ENCODE results near the gene KCTD19.
A peak's percentile ranks its signal among the peaks of the same experiment; 100 is the strongest.
"Not testable (repeated sequence)": the region's sequence is repeated elsewhere in the genome, so short reads cannot be mapped to it uniquely, and the experiment has no call there.

Gene KCTD19
- 0 to 0.04 (median 0) reads per million in 3 experiments for total RNA-seq

DNA sequence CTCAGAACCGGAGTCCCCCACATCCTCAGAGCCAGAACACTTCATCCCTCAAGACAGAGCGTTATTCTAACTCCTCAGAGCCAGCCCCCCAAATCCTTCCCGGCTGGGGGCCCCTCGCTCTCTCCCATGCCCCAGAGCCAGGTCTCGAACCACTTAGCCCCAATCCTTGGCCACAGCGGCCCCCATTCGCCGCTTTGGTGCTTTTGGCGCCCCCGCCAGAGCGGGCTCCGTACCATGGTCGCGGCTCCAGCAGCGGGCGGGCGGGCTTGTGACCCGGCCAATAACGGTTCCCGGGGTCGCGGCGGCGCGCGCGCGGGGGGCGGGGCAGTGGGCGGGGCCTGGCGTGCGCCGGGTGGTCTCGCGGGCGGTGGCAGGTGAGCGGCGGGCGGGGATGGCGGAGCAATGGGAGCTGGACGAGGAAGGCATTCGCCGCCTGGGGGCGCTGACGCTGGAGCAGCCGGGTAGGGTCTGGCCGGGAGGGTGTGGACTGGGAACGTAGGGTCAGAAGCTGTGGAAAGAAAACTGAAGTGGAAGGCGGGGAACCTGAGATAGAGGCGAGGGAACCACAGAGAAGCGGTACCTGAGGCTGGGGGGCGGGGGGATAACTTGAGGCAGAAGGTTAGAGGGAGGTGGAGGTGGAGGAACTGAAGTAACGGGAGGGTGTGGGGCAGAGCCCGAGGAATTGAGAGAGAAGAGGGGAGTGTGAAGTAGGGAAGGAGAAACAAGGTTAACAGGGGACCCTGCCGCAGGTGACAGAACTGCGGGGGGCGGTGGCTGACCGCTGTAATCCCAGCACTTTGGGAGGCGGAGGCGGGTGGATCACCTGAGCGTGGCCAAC is at the start of gene KCTD19, which contains the start of gene LRRC36:
Gene KCTD19, minus strand, starts transcription at position 270 of the 838 bp plus-strand sequence. Its CDS starts 34 bp downstream, at position 236.
Gene LRRC36, plus strand, starts transcription at position 344 of the 838 bp plus-strand sequence. Its CDS starts 48 bp downstream, at position 392.
- peak; percentile 7 for DNase-seq

DNA sequence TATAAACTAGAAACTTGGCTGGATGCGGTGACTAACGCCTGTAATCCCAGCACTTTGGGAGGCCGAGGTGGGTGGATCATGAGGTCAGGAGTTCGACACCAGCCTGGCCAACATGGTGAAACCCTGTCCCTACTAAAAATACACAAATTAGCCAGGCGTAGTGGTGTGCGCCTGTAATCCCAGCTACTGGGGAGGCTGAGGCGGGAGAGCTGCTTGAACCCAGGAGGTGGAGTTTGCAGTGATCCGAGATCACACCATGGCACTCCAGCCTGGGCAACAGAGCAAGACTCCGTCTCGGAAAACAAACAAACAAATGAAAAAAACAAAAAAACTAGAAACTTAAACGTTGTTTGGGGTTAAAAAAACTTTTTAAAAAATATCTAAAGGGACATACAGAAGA is 49.5 kb upstream of the KCTD19 start:
- DNase-seq, result not testable (repeated sequence)

DNA sequence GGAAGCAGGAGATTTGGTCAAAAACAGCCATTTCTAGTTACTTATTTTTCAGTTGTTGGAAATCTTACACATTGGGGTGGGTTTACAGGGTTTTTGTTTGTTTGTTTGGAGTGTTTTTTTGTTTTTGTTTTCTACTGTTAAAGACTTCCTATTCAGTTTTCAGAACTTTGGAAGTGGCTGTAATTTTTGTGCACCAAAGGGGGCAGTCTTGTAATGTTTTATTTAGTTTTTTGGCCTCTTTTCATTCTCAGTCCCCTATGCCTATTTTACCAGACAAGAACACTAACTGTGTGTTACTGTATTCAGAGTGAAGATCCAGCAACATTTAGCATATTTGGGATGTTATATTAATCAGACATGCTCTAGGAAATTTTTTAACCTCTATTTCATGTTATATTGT is 46.1 kb upstream of the KCTD19 start:
- DNase-seq, result no peak

DNA sequence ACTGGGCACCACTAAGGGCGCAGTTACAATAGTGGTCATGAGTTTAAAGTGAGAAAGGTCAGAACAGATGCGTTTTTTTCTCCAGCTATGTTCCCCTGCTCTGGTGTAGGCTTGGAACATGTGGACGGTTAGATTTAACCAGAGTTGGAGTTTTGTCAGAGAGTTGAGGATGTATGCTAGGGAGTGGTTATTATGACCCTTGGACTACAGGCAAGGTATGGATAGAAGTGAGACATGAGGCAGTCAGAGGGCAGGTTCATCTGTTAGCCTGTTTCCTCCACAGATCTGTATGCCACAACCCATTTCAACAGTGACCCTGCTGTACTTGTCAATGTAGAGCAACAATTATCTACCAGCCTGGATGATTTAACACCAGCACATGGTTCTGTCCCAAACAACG is 44.1 kb upstream of the KCTD19 start:
- no peak for DNase-seq

DNA sequence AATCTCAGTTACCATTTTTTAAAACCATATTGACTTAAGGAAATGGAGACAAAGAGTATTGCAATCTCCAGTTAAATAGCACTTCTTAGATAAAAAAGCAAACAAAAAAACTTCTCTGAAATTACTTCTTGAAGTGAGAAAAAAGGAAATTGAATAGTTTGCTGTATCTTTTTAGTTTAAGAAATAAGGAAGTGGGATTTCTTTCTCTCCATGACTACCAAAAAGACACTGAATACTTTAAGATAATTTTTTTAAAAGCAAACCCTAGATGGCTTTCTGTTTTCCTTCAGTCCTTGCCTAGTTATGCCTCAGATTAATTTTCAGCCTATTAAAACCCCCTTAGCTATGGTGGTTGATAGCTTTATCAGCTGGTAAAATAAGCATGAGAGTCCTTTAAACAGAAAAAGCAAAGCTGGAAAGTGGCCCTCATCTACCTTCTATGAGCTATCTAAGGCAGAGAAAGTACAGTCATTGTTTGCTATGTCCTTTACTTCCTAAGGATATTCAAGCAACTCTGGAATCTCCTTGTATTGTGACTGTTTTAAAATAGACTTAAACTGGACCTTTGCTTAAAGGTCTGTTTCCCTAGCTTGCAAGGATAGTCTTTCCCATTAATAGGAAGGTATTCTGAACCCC is 38.2 kb upstream of the KCTD19 start:
- no peak for DNase-seq

DNA sequence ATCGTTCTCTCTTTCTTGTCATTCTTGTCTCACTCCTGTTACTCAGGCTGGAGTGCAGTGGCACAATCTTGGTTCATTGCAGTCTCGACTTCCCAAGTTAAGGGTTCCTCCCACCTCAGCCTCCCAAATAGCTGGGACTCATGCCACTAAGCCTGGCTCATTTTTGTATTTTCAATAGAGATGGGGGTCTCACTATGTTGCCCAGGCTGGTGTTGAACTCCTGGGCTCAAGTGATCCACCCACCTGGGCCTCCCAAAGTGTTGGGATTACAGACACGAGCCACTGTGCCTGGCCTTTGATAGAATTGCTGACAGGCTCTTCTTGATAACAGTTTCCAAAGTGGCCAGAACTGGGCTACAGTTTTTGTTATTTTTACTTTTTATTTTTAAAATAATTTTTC is 34.5 kb upstream of the KCTD19 start:
- DNase-seq, result no peak

DNA sequence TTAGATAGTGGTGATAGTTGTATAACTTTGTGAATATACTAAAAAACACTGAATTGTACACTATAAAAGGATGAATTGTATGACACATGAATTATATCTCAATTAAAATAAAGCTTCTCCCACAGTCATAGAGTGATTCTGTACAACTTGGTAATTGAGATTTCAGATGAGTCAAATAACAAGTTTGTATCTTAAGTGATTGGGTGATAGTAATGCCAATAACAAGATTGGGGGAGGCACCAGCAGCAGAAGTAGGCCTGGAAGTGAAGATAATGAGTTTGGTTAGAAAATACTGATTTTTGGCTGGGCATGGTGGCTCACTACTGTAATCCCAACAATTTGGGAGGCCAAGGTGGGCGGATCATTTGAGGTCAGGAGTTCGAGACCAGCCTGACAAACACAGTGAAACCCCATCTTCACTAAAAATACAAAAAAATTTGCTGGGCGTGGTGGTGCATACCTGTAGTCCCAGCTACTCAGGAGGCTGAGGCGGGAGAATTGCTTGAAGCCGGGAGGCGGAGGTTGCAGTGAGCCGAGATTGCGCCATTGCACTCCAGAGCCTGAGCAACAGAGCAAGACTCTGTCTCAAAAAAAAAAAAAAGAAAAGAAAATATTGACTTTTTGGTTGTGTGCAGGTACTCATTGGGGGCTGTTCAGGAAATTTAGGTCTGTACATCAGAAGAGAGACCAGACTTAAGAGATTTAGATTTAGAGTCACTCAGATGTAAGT is 33.2 kb upstream of the KCTD19 start:
- DNase-seq, result not testable (repeated sequence)

DNA sequence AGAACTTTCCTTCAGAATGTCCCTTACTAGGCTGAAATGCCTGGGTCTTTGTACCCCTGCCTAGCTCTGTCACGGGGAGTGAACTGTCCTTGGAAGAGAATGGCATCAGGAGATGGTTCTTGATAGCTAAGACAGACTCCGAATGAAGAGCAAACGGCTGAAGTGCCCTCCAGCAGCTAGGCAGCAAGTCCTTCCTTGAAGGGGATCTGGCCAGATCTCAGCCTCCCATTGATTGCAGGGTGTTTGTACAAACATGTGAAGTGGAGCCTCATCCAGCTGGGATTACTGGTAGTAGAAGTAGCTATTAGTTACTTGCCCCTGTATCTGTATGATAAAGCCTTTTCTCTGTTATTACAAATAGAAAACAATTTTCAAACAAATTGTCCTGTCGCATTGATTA is 31.0 kb upstream of the KCTD19 start:
- DNase-seq, result no peak

DNA sequence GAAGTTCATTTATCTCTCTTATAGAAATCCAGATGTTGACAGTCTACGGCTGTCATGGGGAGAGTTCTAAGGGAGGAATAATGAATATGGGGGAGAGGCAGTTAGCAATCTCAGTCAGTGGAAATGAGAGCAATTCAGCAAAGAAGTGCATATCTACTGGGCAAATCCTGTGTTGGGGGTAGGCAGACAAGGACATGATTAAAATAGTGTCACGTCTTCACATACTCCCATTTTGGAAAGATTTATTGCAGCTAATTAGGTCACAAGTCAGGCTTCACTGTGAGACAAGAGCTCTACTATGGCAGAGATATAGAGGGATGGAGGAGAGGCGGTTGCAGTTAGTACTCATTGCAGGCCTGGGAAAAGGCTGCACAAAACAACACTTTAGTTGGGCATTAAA is 29.9 kb upstream of the KCTD19 start:
- DNase-seq, result no peak

DNA sequence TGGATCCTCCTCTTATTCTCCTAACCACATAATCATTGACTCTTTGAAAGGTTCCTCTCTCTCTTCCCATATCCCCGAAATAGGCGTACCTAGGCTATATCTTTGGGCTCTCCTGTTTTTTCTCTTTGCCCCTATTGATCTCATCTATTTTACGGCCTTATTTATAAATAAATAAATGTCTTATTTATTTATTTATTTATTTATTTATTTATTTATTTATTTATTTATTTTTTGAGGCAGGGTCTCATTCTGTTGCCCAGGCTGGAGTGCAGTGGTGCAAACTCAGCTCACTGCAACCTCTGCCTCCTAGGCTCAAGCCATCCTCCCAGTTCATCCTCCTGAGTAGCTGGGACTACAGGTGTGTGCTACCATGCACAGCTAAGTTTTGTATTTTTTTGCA is 25.9 kb upstream of the KCTD19 start:
- not testable (repeated sequence) for DNase-seq

DNA sequence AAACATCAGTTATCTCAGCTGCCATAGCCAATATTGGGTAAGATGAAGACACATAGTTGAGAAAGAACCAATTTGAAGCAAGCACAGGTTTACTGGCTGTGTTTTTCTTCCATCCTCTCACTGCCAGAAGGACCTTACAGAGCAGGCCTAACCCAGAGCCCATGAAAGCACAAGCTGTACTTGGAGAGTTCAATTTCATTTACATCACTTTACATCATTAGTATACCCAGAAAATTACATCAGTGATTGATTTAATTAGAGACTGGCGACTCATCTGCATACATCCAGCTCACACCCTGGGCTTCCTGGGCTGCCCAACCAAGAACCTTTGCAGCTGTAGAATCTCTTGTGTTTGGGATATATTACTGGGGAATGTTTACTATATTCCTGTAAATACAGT is 23.8 kb upstream of the KCTD19 start:
- DNase-seq, result no peak

DNA sequence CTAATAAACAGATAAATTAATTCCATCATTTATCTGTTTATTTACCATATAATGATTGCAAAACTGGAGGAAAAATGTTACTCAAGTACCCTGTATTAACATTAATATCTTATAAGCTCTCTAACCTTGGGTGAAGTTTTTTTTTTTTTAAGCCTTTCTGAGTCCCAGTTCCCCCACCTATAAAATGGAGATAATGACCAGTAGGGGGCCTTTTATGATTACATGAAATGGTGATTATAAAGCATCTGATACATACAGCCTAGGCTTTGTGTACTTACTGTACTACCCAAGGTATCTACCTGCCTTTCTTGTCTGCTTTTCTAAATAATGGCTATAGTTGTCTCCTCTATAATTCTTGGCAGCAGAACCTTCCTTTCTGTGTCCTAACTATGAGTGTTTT is 22.6 kb upstream of the KCTD19 start:
- DNase-seq, result no peak

DNA sequence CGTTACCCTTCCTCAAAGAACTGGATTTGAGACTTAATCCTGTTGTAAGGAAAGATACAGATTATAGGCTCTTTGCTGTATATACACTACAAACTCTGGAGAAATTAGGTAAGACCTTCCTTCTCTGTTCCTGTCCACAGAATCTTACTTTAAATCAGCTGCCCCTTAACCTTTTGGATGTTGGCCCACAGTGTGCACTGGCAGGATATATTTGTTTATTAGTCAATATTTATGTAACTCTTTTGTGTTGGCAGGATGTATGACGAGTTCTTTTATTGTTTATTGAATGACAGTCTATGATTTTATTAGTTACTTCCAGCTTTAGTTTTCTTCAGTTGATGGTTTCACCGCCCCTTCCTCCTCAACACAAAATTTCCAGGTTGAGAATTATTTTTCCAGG is 19.8 kb upstream of the KCTD19 start:
- no peak for DNase-seq

DNA sequence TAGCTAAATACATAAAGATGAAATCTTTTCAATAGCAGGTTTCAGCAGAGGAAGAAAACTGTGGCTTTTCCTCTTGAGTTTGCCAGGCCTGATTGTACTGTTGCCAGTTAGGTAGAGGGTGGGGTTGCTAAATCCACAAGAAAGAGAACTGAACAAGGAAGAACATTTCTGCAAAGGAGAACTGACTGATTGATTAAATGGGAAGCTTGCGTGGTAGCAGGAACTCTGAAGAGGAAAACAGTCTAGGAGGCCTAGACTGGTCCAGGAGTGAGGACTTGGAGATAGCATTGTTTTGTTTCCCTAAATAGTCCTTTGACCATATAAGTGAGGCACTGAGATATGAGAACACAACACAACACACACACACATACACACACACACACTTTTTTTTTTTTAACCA is 18.9 kb upstream of the KCTD19 start:
- no peak for DNase-seq

DNA sequence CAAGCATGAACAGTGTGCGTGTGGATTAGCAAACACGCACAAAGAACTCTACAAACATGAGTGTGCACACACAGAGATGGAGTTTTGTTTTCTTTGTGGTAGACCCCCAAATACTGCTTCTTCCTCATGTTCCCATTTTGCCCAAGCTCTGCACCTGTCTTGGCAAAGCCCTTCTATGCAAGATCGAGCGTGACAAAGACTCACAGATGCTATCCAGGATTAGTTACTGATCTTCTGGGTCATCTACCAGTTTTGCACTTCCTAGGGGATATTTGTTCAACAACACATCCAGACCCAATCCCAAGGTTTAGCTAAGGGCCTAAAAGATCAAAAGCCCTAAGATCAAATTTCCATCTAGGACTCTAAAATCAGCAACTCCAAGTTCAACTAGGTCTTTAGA is 16.1 kb upstream of the KCTD19 start:
- DNase-seq, result no peak

DNA sequence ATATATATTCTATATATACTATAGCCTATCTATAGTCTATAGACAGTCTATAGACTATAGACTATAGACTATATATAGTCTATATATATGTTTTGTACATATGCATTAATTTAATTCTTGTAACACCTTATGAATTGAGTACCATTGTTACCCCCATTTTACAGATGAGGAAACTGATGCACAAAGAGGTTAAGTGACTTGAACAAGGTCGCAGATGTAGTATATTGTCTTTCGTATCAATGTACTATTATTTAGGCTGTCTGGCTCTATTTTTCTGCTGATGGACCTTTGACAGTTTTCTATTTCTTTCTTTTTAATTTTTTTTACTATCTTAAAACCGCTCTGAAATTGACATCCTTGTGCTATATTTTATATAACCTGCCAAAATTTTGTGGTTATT is 14.7 kb upstream of the KCTD19 start:
- no peak for DNase-seq

DNA sequence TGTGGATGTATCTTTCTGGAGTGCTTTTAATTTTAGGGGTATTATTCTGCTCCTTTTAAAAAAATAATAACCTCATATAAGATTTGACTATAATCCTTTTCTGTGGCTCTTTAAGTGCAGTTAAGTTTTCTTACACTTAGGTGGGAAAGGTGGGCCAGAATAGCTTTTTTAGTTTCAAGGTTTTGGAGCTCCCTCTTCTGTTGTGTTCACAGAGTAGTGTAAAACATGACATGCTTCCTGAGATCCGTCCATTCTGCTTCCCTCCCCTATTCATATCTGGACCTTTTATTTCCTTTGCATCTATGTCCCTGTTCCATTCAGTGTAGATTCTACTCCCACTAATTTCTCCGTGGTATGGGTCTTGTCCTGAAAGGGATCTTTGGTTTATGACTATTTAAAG is 12.9 kb upstream of the KCTD19 start:
- DNase-seq, result no peak

DNA sequence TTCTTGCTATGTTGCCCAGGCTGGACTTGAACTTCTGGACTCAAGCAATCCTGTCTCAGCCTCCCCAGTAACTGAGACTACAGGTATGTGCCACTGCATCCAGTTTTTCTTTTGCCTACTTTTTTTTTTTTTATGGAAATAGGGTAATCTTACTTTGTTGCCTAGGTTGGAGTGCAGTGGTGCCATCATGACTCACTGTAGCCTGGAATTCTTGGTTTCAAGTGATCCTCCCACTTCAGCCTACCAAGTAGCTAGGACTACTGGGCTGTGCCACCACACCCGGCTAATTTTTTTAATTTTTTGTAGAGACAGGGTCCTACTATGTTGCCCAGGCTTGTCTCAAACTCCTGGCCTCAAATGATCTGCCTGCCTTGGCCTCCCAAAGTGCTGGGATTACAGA is 10.1 kb upstream of the KCTD19 start:
- DNase-seq, result no peak

DNA sequence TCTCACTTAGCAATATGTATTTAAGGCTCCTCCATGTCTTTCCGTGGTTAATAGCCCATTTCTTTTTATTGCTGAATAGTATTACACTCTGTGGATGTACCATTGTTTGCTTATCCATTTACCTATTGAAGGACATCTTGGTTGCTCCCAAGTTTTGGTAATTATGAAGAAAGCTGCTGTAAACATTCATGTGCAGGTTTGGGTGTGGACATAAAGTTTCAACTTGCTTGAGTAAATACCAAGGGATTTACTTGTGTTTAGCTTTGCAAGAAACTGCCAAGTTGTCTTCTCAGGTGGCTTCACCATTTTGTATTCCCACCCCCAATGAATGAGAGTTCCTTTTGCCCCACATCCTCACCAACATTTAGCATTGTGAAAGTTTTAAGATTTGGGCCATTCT is 9.6 kb upstream of the KCTD19 start:
- no peak for DNase-seq

DNA sequence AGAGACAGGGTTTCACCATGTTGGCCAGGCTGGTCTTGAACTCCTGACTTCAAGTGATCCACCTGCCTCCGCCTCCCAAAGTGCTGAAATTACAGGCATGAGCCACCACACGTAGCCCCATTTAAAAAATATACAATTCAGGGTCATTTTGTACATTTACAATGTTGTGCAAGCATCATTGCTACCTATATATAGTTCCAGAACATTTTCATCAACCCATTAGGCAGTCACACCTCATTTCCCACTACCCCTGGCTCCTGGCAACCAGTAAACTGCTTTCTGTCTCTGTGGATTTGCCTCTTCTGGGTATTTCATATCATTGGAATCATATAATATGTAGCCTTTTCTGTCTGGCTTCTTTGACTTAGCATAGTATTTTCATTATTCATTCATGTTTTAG is 6.8 kb upstream of the KCTD19 start:
- DNase-seq, result no peak

DNA sequence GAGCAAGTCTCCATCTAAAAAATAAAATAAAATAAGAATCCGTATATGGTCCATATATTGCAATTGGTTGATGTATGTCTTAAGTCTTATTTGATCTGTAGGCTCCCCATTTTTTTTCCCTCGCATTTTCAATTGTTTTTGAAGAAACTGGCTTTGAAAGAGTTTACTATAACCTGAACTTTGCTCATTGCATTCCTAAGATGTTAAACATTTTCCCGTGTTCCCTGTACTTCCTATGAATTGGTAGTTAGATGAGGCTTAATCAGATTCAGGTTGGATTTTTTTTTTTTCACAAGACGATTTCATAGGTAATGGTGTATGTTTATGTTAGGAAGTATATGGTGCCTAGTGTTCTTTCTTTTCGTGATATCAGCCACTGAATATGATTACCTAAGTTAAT is 3.4 kb upstream of the KCTD19 start:
- DNase-seq, result no peak

DNA sequence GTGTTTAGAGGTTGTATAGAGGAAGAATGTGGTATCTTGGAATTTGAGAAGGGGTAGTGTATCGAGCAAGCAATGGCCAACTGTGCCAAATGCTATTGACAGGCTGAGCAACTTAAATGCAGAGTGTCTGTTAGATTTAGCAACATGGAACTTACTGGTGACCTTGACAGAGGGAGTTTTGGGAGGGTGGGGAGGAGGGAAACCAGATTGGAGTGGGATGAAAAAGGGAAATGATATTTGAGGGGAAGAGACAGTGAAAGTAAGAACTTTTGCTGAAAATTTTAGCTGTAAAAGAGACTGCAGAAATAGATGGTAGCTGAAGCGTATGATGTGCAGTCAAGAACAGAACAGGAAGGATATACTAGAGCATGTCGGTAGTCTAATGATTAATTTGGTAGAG is 1.2 kb upstream of the KCTD19 start:
- no peak for DNase-seq

DNA sequence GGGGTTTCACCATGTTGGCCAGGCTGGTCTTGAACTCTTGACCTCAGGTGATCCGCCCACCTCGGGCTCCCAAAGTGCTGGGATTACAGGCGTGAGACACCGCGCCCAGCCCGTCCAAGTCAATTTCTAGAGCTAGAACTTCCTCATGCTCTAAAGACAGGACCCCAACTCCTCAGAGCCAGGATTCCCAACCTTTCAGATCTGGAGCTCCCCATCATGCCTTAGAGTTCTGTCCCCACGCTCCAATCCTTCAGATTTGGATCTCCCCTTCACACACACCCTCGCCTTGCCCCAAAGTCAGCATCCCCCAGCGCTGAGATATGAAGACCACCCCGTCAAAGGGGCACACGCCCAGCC is 448 bp downstream of the KCTD19 start:
- DNase-seq, result no peak

DNA sequence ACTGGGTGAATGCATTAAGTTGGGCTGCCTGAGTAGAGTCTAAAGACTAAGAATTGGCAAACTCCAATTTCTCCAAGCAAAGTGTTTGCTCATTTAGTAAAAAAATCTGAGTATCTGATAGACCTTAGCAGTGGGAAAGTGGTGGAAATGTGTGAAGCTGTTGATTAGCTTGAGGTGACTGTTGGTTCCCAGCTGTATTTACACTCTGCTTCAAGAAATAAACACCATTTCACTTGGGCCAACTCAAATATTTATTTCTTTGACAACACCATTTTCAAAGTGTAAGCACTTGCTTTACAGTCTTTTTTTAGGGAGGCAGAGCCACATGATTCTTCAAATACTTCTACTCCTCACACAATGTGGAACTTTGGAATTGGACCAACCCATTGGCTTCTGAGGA is 8.7 kb downstream of the KCTD19 start:
- no peak for DNase-seq
